Heart left ventricle (tissue), 16 donors: ENCODE measurements around the gene PRM2. TPM values are rescaled to one million over a fixed set of nuclear protein-coding genes. Genes with fewer than 3 reads are reported as not detected.
"Not testable (repeated sequence)": the region's sequence is repeated elsewhere in the genome, so short reads cannot be mapped to it uniquely, and the experiment has no call there.

Experiments used
- ATAC-seq, 4 donors: fragments of 200-7000 bp; cut with Tn5 transposase; one replicate each; pipeline ENCODE4 v1.9.1; 2020 to 2022; ENCODE audit warnings: moderate library complexity in 4 of 4, mild to moderate bottlenecking in 3 of 4, moderate number of reproducible peaks in 1 of 4
- DNase-seq, 5 donors: peaks; one replicate each; pipeline ENCODE4 v3.0.0-alpha.2; 2020
- H3K27ac ChIP-seq, 12 donors: fragments of 200-600 bp; sonication (generic) in 4 of 12; one replicate each; pipeline versions ENCODE4 v1.5.0 to v1.8.0; 2016 to 2022; ENCODE audit warnings: mild to moderate bottlenecking in 2 of 12
- H3K27me3 ChIP-seq, 9 donors: fragments of 200-600 bp; sonication (generic) in 2 of 9; one replicate each; pipeline versions ENCODE4 v1.5.1 to v1.8.0; 2016 to 2022; ENCODE audit warnings: mild to moderate bottlenecking in 3 of 9
- H3K36me3 ChIP-seq, 9 donors: fragments of 200-600 bp; sonication (generic) in 2 of 9; one replicate each; pipeline versions ENCODE4 v1.5.0 to v1.8.0; 2018 to 2022; ENCODE audit warnings: mild to moderate bottlenecking in 2 of 9
- H3K4me1 ChIP-seq, 12 donors: fragments of 200-600 bp; sonication (generic) in 4 of 12; one replicate each; pipeline versions ENCODE4 v1.5.0 to v1.8.0; 2016 to 2022; ENCODE audit warnings: mild to moderate bottlenecking in 3 of 12
- H3K4me3 ChIP-seq, 12 donors: fragments of 200-600 bp; sonication (generic) in 4 of 12; one replicate each; pipeline versions ENCODE4 v1.5.0 to v1.8.0; 2017 to 2022; ENCODE audit warnings: mild to moderate bottlenecking in 9 of 12, moderate library complexity in 4 of 12
- H3K9me3 ChIP-seq, 12 donors: fragments of 200-600 bp; sonication (generic) in 4 of 12; one replicate each; pipeline versions ENCODE4 v1.5.0 to v1.8.0; 2016 to 2022; ENCODE audit warnings: mild to moderate bottlenecking in 1 of 12
- POLR2A ChIP-seq, 2 donors: fragments of 450-650 bp; IDR thresholded peaks; one replicate each; pipeline ENCODE4 v1.6.1; 2017; ENCODE audit warnings: antibody characterized with exemption in 2 of 2, mild to moderate bottlenecking in 2 of 2, moderate library complexity in 2 of 2
- WGBS, 4 donors: extraction: QIAGEN DNeasy Blood & Tissue Kit in 2 of 4; methylation state at CpG; one replicate each; pipeline versions ENCODE4 v1.1.5 to v1.1.7; 2013 to 2018; 5-methylcytosine and 5-hydroxymethylcytosine counted together
- intact Hi-C, 10 donors: fragments of 100-400 bp; cut with DNase I; formaldehyde crosslinking; loops; one replicate each; pipeline versions ENCODE4 v1.11.1 to v1.14.2; 2022
- polyA plus RNA-seq, 2 donors: library from polyadenylated mRNA; stranded (reverse); fragments of 200-250 nt; gene quantifications; one replicate each; pipeline ENCODE4 v1.2.3, GENCODE V29; 2013
- total RNA-seq, 9 donors: library from RNA; depleted of rRNA in 2 of 9; stranded (reverse); fragments of >200 nt in 2 of 9; fragmentation: NEBNext Ultra II Directional in 3 of 9; extraction: Animal tissue kit (Norgen Biotek cat#: 25700) in 3 of 9; gene quantifications; one replicate each; pipeline versions ENCODE4 v1.1.0 to v1.2.4, GENCODE V29; 2016 to 2023
- TF ChIP-seq, protein P1 (sequence below), 12 donors: fragments of 200-600 bp; sonication (generic) in 4 of 12; IDR thresholded peaks; one replicate each; pipeline versions ENCODE4 v1.5.0 to v1.8.0; 2018 to 2022; ENCODE audit warnings: antibody characterized with exemption in 12 of 12, mild to moderate bottlenecking in 5 of 12
- donor health status: ischemic (EF 13 %, LVEDD 7.1; RV severe dilation, severe dysfunction).
- donor health status: healthy with polysubstance abuse.
- donor health status: DM: no; HTN: yes; CAD: no.
- donor health status: DM: no; HTN: no; CAD: no.
- donor health status: ischemic (EF 25% LVEDD 6.9; RV normal size, moderate dysfunction).
- donor health status: ischemic (EF 25% LVEDD 5.7; RV mildly dilated, moderate dysfunction).
- donor health status: healthy.
- donor health status: DM: yes; HTN: yes; CAD: no.
- donor health status: ischemic (EF 35%, LVEDD 5.7; RV mildly dilated, moderate dysfunction).
- donor health status: nonischemic (EF 11% LVEDD 7.7; RV severe dilation, severe dysfunction).
- donor health status: DM: yes; HTN: yes; CAD: no.
- donor health status: PGD.
- donor health status: ischemic (EF 29% LVEDD 5.4; RV normal size, mild dysfunction).
- donor health status: nonischemic (EF 23%, LVEDD 6.1; RV moderate dilation, normal function).

PRM2 gene
- total and polyA plus RNA-seq, 11 donors = not detected

DNA sequence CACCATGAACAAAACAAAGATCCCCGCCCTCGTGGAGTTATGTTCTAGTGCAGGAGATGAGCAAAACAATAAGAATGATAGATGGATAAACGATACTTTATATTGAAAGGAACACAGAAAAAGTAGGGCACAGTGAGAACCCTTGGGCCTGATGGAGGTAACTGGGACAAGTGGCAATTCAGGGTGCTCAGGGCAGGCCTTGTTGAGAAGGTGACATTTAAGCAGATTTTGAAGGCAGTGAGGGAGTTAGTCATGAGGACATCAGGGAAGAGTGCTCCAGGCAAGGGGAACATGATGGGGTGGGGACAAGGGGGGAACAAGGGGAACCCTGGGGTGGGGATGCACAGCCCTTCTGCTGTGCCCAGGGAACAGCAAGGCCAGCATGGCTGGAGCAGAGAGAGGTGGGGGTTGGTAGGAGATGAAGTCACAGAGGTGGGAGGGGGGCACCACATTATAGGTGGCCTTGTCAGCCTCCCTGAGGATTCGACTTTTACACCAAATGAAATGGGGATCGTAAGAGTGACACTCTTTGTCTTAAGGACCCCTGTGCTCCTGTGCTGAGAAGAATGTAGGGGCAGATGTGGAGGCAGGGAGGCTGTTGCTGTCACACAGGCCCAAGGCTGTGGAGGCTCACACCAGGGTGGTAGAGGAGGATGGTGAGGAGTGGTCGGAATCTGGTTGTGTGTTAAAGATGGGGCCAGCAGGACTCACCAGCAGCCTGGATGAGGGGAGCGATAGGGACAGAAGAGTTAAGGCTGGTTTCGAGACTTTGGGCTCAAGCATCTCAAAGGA lies 14.0 kb upstream of the PRM2 start:
- TF ChIP-seq, protein P1, sequence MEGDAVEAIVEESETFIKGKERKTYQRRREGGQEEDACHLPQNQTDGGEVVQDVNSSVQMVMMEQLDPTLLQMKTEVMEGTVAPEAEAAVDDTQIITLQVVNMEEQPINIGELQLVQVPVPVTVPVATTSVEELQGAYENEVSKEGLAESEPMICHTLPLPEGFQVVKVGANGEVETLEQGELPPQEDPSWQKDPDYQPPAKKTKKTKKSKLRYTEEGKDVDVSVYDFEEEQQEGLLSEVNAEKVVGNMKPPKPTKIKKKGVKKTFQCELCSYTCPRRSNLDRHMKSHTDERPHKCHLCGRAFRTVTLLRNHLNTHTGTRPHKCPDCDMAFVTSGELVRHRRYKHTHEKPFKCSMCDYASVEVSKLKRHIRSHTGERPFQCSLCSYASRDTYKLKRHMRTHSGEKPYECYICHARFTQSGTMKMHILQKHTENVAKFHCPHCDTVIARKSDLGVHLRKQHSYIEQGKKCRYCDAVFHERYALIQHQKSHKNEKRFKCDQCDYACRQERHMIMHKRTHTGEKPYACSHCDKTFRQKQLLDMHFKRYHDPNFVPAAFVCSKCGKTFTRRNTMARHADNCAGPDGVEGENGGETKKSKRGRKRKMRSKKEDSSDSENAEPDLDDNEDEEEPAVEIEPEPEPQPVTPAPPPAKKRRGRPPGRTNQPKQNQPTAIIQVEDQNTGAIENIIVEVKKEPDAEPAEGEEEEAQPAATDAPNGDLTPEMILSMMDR (IDR thresholded peaks at IDR 0.05) = no peak
- TF ChIP-seq POLR2A (IDR thresholded peaks at IDR 0.05) = no peak
- intact Hi-C loops = loop anchor here in 1 of 10 donors (10.0 kb wide), 1 partner anchor 65 kb away; no protein-coding TSS in a partner anchor
- ATAC-seq = no peak
- no peaks in the 10 kb centered on the region for H3K4me1 ChIP-seq
- H3K27ac ChIP-seq = no peak overlapping the region
- no peak for DNase-seq
- WGBS, 4 donors = 92 to 96% (median 94%) methylated on average over 8 of the region's 8 CpGs
- no peaks in the 10 kb centered on the region for H3K36me3 ChIP-seq
- no peaks in the 10 kb centered on the region for H3K9me3 ChIP-seq
- H3K4me3 ChIP-seq = no peak overlapping the region
- no peaks in the 10 kb centered on the region for H3K27me3 ChIP-seq

DNA sequence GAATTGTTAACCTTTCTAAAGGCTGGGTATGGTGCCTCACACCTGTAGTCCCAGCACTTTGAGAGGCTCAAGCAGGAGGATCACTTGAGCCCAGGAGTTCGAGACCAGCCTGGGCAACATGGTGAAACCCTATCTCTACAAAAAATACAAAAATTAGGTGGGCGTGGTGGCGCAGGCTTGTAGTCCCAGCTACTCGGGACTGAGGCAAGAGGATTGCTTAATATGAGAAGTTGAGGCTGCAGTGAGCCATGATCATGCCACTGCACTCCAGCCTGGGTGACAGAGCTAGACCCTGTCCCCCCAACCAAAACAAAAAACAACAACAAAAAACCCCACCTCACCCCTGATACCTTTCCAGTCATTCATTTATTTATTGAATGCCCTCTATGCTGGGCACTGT lies 13.4 kb upstream of the PRM2 start:
- DNase-seq, H3K4me1 ChIP-seq, H3K36me3 ChIP-seq, ATAC-seq, H3K27ac ChIP-seq, H3K27me3 ChIP-seq, H3K4me3 ChIP-seq, H3K9me3 ChIP-seq: not testable (repeated sequence)
- WGBS, 4 donors = 92 to 94% (median 94%) methylated on average over 4 of the region's 4 CpGs
- intact Hi-C loops = loop anchor here in 1 of 10 donors (10.0 kb wide), 1 partner anchor 65 kb away; no protein-coding TSS in a partner anchor

DNA sequence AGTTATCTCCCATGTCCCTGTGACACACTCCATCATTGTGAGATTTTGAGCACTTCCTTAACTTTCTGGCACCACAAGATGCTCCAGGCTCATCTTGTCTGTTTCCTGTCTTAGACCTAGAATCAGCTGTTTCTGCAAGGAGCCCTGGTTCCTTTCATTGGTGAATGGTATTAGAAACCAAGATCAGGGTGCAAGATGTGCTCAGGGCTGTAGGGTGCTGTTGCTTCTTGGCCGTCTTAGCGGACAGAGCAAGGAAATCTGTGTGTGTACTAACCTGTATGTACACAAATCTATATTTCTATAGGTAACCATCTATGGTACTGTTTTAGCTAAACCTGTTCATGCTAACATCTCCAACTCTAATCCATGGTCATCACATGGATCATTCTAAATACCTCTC lies 12.9 kb upstream of the PRM2 start:
- ATAC-seq (no peak), DNase-seq (no peak)
- no peak overlapping the region for H3K27ac ChIP-seq
- no peaks in the 10 kb centered on the region for H3K36me3 ChIP-seq
- no peaks in the 10 kb centered on the region for H3K27me3 ChIP-seq
- no peak for TF ChIP-seq POLR2A (IDR thresholded peaks at IDR 0.05)
- TF ChIP-seq, protein P1 (IDR thresholded peaks at IDR 0.05) = no peak
- intact Hi-C loops = no loop called here
- no peaks in the 10 kb centered on the region for H3K9me3 ChIP-seq
- WGBS, 4 donors = 94 to 97% (median 97%) methylated on average over 2 of the region's 2 CpGs
- H3K4me1 ChIP-seq = no peaks in the 10 kb centered on the region
- no peak overlapping the region for H3K4me3 ChIP-seq

DNA sequence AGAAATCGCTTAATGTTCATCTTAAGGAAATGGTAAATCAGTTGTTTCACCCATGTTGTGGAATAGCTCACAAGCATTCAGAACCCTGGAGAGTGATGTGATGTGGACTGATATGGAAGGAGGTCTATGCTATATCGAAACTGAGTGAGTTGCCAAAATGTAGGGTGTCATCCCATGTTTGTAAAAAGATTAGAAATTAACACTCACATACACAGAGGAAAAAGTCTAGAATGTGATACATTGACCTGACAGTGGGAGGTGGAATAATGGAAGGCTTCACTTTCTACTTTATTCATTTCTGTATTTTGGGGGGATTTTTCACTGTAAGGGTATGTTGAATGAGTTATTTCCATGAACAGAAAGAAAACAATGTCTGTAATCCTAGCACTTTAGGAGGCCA lies 9.6 kb upstream of the PRM2 start:
- TF ChIP-seq, protein P1 (IDR thresholded peaks at IDR 0.05) = no peak
- TF ChIP-seq POLR2A (IDR thresholded peaks at IDR 0.05) = no peak
- H3K4me1 ChIP-seq = no peaks in the 10 kb centered on the region
- ATAC-seq = no peak
- H3K27ac ChIP-seq = no peak overlapping the region
- no peaks in the 10 kb centered on the region for H3K27me3 ChIP-seq
- H3K4me3 ChIP-seq = no peak overlapping the region
- DNase-seq = no peak
- intact Hi-C loops = no loop called here
- H3K9me3 ChIP-seq = no peaks in the 10 kb centered on the region
- 82 to 86% (median 84%) methylated on average over 2 of the region's 2 CpGs for WGBS, 4 donors
- H3K36me3 ChIP-seq = no peaks in the 10 kb centered on the region
